ENCODE results near the gene ATP10A. TPM values are rescaled to one million over a fixed set of nuclear protein-coding genes. Genes with fewer than 3 reads are reported as not detected.

Gene ATP10A
- polyA plus RNA-seq, 3 donors: 0.71 to 3.9 (median 0.92) TPM

GRCh38 chr15:25832158-25832557, 31.0 kb downstream of the ATP10A start:
- intact Hi-C loops (cut with micrococcal nuclease): no loop called here
- Mint-ChIP-seq H3K4me1 (peaks cover 2% of the 10 kb centered on the region), H3K9me3 (peaks cover 0 to 4% (median 0%) of the 10 kb centered on the region in 7 donors), H3K36me3 (no peaks in the 10 kb centered on the region), H3K27ac (peak overlapping the region in 1 of 7 donors; percentile 69), H3K4me3 (no peak overlapping the region), H3K27me3 (ENCODE audit: low read depth in 3 of 3) (peaks cover 0 to 2% (median under 1%) of the 10 kb centered on the region in 3 donors)
- Histone ChIP-seq H3K9ac (ENCODE audit: insufficient read depth, low read length, poor library complexity, severe bottlenecking) (no peak overlapping the region), H3K4me1 (ENCODE audit: control insufficient read depth in 1 of 2, insufficient read depth in 2 of 2, low read length in 2 of 2) (no peaks in the 10 kb centered on the region), H3K36me3 (replicated peaks in 1 of 2; ENCODE audit: control insufficient read depth in 1 of 2, insufficient read depth in 2 of 2, low read length in 2 of 2) (no peaks in the 10 kb centered on the region), H3K27ac (ENCODE audit: low read depth in 1 of 2, low read length in 2 of 2) (no peak overlapping the region), H4K20me1 (ENCODE audit: insufficient read depth, low read length) (no peaks in the 10 kb centered on the region), H3K27me3 (ENCODE audit: control insufficient read depth in 2 of 2, insufficient read depth in 2 of 2, low read length in 2 of 2) (no peaks in the 10 kb centered on the region), H3K4me3 (replicated peaks in 1 of 3; ENCODE audit: low read depth in 2 of 3, low read length in 3 of 3) (no peak overlapping the region), H2AFZ (ENCODE audit: insufficient read depth, low read depth, low read length, poor library complexity, severe bottlenecking) (no peak overlapping the region), H3K4me2 (replicated peaks; ENCODE audit: extremely low read depth, low read length, poor library complexity, severe bottlenecking) (no peak overlapping the region), H3K79me2 (ENCODE audit: insufficient read depth, low read length) (no peaks in the 10 kb centered on the region), H3K9me3 (replicated peaks in 1 of 2; ENCODE audit: control insufficient read depth in 1 of 2, insufficient read depth in 1 of 2, low read length in 2 of 2) (no peaks in the 10 kb centered on the region)
- no peak for DNase-seq
- TF ChIP-seq, protein P1, sequence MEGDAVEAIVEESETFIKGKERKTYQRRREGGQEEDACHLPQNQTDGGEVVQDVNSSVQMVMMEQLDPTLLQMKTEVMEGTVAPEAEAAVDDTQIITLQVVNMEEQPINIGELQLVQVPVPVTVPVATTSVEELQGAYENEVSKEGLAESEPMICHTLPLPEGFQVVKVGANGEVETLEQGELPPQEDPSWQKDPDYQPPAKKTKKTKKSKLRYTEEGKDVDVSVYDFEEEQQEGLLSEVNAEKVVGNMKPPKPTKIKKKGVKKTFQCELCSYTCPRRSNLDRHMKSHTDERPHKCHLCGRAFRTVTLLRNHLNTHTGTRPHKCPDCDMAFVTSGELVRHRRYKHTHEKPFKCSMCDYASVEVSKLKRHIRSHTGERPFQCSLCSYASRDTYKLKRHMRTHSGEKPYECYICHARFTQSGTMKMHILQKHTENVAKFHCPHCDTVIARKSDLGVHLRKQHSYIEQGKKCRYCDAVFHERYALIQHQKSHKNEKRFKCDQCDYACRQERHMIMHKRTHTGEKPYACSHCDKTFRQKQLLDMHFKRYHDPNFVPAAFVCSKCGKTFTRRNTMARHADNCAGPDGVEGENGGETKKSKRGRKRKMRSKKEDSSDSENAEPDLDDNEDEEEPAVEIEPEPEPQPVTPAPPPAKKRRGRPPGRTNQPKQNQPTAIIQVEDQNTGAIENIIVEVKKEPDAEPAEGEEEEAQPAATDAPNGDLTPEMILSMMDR (IDR thresholded peaks at IDR 0.05): no peak
- 97% methylated on average over 3 of the region's 5 CpGs for WGBS (ENCODE audit: insufficient coverage)

- Histone ChIP-seq H2AFZ (ENCODE audit: insufficient read depth, low read depth, low read length, poor library complexity, severe bottlenecking) (no peak overlapping the region), H3K4me1 (ENCODE audit: control insufficient read depth in 1 of 2, insufficient read depth in 2 of 2, low read length in 2 of 2) (no peaks in the 10 kb centered on the region), H3K27me3 (ENCODE audit: control insufficient read depth in 2 of 2, insufficient read depth in 2 of 2, low read length in 2 of 2) (no peaks in the 10 kb centered on the region), H3K9me3 (replicated peaks in 1 of 2; ENCODE audit: control insufficient read depth in 1 of 2, insufficient read depth in 1 of 2, low read length in 2 of 2) (no peaks in the 10 kb centered on the region), H3K36me3 (replicated peaks in 1 of 2; ENCODE audit: control insufficient read depth in 1 of 2, insufficient read depth in 2 of 2, low read length in 2 of 2) (no peaks in the 10 kb centered on the region), H3K9ac (ENCODE audit: insufficient read depth, low read length, poor library complexity, severe bottlenecking) (no peak overlapping the region), H4K20me1 (ENCODE audit: insufficient read depth, low read length) (no peaks in the 10 kb centered on the region), H3K79me2 (ENCODE audit: insufficient read depth, low read length) (no peaks in the 10 kb centered on the region), H3K4me3 (replicated peaks in 1 of 3; ENCODE audit: low read depth in 2 of 3, low read length in 3 of 3) (no peak overlapping the region), H3K27ac (ENCODE audit: low read depth in 1 of 2, low read length in 2 of 2) (no peak overlapping the region), H3K4me2 (replicated peaks; ENCODE audit: extremely low read depth, low read length, poor library complexity, severe bottlenecking) (no peak overlapping the region)
- TF ChIP-seq, protein P1 (IDR thresholded peaks at IDR 0.05): no peak
- intact Hi-C loops (cut with micrococcal nuclease): no loop called here
- H3K36me3 Mint-ChIP-seq: no peaks in the 10 kb centered on the region
- no peak for DNase-seq
- WGBS (ENCODE audit: insufficient coverage): 100% methylated on average over 3 of the region's 11 CpGs
- H3K9me3 Mint-ChIP-seq: peaks cover 0 to 6% (median 3%) of the 10 kb centered on the region in 7 donors
- peaks cover 0 to 3% (median 0%) of the 10 kb centered on the region in 3 donors for H3K27me3 Mint-ChIP-seq (ENCODE audit: low read depth in 3 of 3)
- H3K4me1 Mint-ChIP-seq: peaks cover 2% of the 10 kb centered on the region
- no peak overlapping the region for H3K4me3 Mint-ChIP-seq
- no peak overlapping the region for H3K27ac Mint-ChIP-seq
Measured at GRCh38 chr15:25830844-25831451, 32.2 kb downstream of the ATP10A start.

Data from CD14-positive monocyte (primary cell).